Stromal cell of bone marrow (primary cell): ENCODE measurements around the gene GOLGA6L1.
"Not testable (repeated sequence)": the region's sequence is repeated elsewhere in the genome, so short reads cannot be mapped to it uniquely, and the experiment has no call there.

Experiments used
- DNase-seq: peaks from one replicate; pipeline ENCODE4 v3.0.0-alpha.2; 2012; ENCODE audit warnings: low read depth

GOLGA6L1 gene, protein sequence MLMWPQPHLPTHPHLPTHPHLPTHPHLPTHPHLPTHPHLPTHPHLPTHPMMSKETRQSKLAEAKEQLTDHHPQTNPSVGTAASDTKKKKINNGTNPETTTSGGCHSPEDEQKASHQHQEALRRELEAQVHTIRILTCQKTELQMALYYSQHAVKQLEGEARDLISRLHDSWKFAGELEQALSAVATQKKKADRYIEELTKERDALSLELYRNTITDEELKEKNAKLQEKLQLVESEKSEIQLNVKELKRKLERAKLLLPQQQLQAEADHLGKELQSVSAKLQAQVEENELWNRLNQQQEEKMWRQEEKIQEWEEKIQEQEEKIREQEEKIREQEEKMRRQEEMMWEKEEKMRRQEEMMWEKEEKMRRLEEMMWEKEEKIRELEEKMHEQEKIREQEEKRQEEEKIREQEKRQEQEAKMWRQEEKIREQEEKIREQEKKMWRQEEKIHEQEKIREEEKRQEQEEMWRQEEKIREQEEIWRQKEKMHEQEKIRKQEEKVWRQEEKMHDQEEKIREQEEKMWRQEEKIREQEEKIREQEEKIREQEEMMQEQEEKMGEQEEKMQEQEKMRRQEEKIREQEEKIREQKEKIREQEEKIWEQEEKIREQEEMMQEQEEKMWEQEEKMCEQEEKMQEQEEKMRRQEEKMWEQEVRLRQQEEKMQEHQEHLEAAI

DNA sequence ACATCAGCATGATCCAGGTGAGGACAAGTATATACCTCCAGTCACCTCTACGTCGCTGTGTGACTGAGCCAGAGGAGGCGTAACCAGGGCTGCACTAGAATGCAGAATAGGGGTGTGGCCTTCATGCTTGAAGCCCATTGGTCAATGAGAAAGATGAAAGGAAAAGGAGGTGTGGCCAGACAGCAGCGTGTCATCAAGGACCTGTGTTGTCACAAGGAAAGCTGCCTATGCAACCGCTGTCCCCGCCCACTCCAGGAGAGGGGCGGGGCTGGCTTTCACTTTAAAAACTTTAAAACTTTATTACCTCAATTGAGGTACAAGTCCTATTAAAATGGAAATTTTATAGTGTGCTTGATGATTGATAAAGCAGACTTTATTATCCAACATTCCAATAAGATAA, at the start of gene GOLGA6L1:
Gene GOLGA6L1, minus strand, starts transcription at position 101 of the 400 bp plus-strand sequence. Its CDS starts 91 bp downstream, at position 10.
- not testable (repeated sequence) for DNase-seq

DNA sequence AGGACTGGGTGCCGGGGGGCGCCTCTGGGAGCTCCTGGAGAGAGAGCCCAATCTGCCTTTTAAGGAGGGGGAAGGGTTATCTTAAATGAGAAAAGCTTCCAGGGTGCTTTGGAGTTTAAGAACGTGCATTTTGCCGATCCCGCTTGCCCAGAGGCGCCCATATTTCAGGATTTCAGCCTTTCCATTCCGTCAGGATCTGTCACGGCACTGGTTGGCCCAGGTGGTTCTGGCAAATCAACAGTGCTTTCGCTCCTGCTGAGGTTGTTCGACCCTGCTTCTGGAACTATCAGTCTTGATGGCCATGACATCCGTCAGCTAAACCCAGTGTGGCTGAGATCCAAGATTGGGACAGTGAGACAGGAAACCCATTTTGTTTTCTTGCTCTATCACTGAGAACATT, 44.6 kb upstream of the GOLGA6L1 start:
- DNase-seq = not testable (repeated sequence)

DNA sequence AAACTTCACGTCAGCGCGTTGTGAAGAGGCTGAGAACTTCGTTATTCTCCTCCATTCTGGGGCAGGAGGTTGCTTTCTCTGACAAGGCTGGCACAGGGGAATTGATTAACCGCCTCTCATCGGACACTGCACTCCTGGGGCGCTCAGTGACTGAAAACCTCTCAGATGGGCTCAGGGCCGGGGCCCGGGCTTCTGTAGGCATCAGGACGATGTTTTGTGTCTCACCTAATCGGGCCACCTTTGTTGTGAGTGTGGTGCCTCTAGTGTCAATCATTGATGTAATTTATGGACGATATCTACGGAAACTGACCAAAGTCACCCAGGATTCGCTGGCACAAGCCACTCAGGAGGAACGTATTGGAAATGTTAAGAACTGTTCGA, 43.9 kb upstream of the GOLGA6L1 start:
- not testable (repeated sequence) for DNase-seq

DNA sequence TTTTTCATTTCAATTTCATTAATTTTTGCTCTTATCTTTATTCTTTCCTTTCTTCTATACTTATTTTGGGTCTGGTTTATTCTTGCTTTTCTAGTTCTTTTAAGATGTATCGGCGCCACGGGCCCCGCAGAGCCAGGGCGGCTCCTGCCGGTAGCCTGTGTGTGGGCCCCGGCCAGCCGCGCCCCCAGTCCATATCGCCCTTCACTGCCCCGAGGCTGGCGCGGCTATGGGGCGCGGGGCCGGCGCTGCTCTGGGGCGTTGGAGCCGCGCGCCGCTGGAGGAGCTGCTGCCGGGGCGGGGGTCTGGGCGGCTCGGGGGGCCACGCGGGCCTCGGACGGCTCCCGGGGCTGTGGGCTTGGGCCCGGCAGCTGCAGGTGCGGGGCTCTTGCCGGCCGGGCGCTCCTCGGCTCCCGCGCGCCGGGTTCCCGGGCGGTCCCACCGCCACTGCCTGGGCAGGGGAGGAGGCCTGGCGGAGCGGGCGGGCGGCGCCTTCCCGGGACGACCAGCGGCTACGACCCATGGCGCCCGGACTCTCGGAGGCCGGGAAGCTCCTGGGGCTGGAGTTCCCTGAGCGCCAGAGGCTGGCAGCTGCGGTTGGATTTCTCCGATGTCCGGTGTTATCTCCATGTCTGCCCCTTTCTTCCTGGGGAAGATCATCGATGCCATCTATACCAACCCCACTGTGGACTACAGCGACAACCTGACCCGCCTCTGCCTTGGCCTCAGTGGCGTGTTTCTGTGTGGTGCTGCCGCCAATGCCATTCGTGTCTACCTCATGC, 43.3 kb upstream of the GOLGA6L1 start:
- not testable (repeated sequence) for DNase-seq

- DNase-seq = not testable (repeated sequence)
Measured at GRCh38 chr15:23176683-23177082, 40.1 kb upstream of the GOLGA6L1 start.

GRCh38 chr15:23175606-23176005, 39.0 kb upstream of the GOLGA6L1 start:
- DNase-seq = not testable (repeated sequence)

DNA sequence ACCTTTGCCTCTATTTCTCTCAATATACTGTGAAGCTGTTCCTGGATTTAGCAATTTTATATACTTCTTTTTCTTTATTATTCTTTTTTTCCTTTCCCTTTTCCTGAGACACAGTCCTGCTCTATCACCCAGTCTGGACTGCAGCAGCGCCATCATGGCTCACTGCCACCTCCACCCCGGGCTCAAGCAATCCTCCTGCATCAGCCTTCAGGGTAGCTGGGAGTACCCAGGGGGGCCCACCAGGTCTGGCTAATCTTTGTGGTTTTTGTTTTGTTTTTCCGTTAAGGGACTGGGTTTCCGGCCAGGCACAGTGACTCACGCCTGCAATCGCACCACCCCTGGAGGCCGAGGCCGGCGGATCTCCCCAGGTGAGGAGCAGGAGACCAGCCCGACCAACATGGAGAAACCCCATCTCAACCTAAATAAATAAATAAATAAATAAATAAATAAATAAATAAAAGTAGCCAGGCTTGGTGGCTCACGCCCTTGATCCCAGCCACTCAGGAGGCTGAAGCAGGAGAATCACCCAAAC, 38.1 kb upstream of the GOLGA6L1 start:
- not testable (repeated sequence) for DNase-seq

- not testable (repeated sequence) for DNase-seq
Measured at GRCh38 chr15:23132787-23133186, 3.8 kb downstream of the GOLGA6L1 start.

GRCh38 chr15:23118208-23118607, 18.4 kb downstream of the GOLGA6L1 start:
- no peak for DNase-seq

- no peak for DNase-seq
Measured at GRCh38 chr15:23095796-23096195, 40.8 kb downstream of the GOLGA6L1 start.

GRCh38 chr15:23083115-23083514, 53.5 kb downstream of the GOLGA6L1 start:
- no peak for DNase-seq

- not testable (repeated sequence) for DNase-seq
Measured at GRCh38 chr15:23081996-23082737, 54.5 kb downstream of the GOLGA6L1 start.

DNA sequence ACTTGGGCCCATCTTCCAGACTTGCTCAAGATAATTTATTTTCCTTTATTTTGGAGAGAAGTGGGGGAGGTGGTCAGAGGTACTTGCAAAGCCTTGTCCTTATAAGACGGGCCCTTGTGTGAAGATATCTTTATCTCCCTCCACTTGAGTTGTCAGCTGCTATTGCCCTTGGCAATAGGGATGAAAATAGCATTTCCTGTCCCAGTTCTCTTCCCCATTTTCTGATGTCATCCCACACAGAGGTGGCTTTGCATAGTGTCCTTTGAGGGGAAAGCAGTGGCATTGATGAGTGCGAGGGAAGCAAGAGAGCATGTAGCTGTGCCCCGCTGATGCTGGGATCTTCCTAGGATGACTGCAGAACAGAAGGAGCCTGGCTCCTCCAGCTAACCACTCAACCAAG, 55.4 kb downstream of the GOLGA6L1 start:
- no peak for DNase-seq

DNA sequence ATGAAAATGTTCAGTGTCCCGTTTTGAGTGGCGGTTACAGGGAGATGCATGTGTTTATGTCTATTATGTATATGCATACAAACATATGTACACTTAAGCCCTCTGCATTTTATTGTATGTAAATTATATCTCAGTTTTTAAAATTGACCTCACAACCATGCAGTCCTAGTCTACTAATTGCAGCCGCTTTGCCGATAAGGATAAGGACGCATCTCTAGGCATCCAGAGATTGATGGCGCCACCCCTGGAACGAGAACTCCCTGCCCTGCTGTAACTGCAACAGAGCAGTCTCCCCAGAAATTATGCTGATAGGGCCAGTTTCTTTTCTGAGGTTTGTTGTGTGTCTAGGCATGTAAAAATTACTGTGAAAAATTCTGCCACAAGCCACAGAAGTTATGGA, 56.9 kb downstream of the GOLGA6L1 start:
- no peak for DNase-seq
